Mammary epithelial cell (primary cell): Measurements from ENCODE around the gene PDE8B.

Experiments
- EZH2 ChIP-seq: IDR thresholded peaks from 2 replicates; pipeline ENCODE4 v1.6.1; 2012; ENCODE audit warnings: low read length, inconsistent platforms, borderline replicate concordance
- TF ChIP-seq, protein P1 (sequence below), 2 donors: IDR thresholded peaks in 1 of 2; conservative IDR thresholded peaks in 1 of 2; 2 replicates each; pipeline ENCODE4 v1.5.1; 2011 to 2012; ENCODE audit warnings: inconsistent platforms in 2 of 2, low read length in 2 of 2, mild to moderate bottlenecking in 2 of 2, control low read depth in 1 of 2, low read depth in 1 of 2; ENCODE audit not compliant: insufficient read depth in 1 of 2; ENCODE audit errors: extremely low read depth in 1 of 2

DNA sequence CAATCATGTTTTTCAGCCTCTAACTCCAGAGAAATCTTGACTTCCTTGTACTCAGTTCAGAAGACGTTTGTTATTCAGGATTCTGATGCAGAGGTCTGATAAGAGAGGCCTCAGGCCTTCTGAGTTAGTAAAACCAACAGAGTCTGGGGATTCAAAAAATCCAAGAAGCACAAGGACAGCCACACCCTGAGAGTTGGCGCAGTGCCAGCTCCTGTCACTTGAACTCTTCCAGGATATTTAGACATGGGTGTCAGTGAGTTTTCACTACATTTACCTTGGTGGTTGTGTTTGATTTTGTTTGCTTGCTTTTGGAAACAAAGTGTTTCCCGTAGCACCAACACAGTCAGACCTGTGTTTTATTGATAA, 41.6 kb upstream of the PDE8B start:
- no peak for TF ChIP-seq EZH2
- TF ChIP-seq, protein P1, sequence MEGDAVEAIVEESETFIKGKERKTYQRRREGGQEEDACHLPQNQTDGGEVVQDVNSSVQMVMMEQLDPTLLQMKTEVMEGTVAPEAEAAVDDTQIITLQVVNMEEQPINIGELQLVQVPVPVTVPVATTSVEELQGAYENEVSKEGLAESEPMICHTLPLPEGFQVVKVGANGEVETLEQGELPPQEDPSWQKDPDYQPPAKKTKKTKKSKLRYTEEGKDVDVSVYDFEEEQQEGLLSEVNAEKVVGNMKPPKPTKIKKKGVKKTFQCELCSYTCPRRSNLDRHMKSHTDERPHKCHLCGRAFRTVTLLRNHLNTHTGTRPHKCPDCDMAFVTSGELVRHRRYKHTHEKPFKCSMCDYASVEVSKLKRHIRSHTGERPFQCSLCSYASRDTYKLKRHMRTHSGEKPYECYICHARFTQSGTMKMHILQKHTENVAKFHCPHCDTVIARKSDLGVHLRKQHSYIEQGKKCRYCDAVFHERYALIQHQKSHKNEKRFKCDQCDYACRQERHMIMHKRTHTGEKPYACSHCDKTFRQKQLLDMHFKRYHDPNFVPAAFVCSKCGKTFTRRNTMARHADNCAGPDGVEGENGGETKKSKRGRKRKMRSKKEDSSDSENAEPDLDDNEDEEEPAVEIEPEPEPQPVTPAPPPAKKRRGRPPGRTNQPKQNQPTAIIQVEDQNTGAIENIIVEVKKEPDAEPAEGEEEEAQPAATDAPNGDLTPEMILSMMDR (conservative IDR thresholded peaks at IDR 0.05 in 1 of 2, IDR thresholded peaks at IDR 0.05 in 1 of 2; ENCODE audit: extremely low read depth in 1 of 2, insufficient read depth in 1 of 2, low read depth in 1 of 2, low read length in 2 of 2), result no peak
